Natural killer cell (primary cell): ENCODE results near the gene NPLOC4. TPM values are rescaled to one million over a fixed set of nuclear protein-coding genes. Genes with fewer than 3 reads are reported as not detected.
A peak's percentile ranks its signal among the peaks of the same experiment; 100 is the strongest.

Source experiments
- ATAC-seq, 3 donors: fragments of 150-1000 bp in 2 of 3; fragments of 200-7000 bp in 1 of 3; cut with Tn5 transposase; 1 replicate in 1 of 3; 2 replicates in 2 of 3; pipeline ENCODE4 v1.10.0; 2021; ENCODE audit warnings: mild to moderate bottlenecking in 2 of 3, moderate library complexity in 2 of 3
- DNase-seq, 2 donors: peaks; one replicate each; pipeline versions ENCODE4 v3.0.0 to v3.0.0-alpha.2; 2013 to 2021; ENCODE audit warnings: mixed read lengths in 1 of 2
- H3K27ac ChIP-seq: one replicate; pipeline ENCODE4 v1.5.1; 2013; ENCODE audit warnings: mild to moderate bottlenecking, low read length
- H3K27me3 ChIP-seq: one replicate; pipeline ENCODE4 v1.6.1; 2013; ENCODE audit warnings: low read length; ENCODE audit not compliant: control insufficient read depth, insufficient read depth
- H3K36me3 ChIP-seq: one replicate; pipeline ENCODE4 v1.6.1; 2013; ENCODE audit warnings: low read length; ENCODE audit not compliant: control insufficient read depth, insufficient read depth
- H3K4me1 ChIP-seq: one replicate; pipeline ENCODE4 v1.6.1; 2013; ENCODE audit warnings: low read length; ENCODE audit not compliant: control insufficient read depth, insufficient read depth
- H3K4me3 ChIP-seq: one replicate; pipeline ENCODE4 v1.5.1; 2013; ENCODE audit warnings: low read length
- H3K9me3 ChIP-seq: one replicate; pipeline ENCODE4 v1.6.1; 2013; ENCODE audit warnings: low read length; ENCODE audit not compliant: control insufficient read depth, insufficient read depth
- H3K27ac Mint-ChIP-seq, 2 donors: one replicate each; pipeline ENCODE4 v1.8.0; 2022; ENCODE audit warnings: mild to moderate bottlenecking in 2 of 2, mixed read lengths in 2 of 2, moderate library complexity in 1 of 2
- H3K27me3 Mint-ChIP-seq, 2 donors: one replicate each; pipeline ENCODE4 v1.8.0; 2022; ENCODE audit warnings: low read depth in 2 of 2, mixed read lengths in 2 of 2
- H3K36me3 Mint-ChIP-seq: one replicate; pipeline ENCODE4 v1.8.0; 2022; ENCODE audit warnings: mixed read lengths
- H3K4me1 Mint-ChIP-seq, 2 donors: one replicate each; pipeline ENCODE4 v1.8.0; 2022; ENCODE audit warnings: mixed read lengths in 2 of 2
- H3K4me3 Mint-ChIP-seq: one replicate; pipeline ENCODE4 v1.8.0; 2022; ENCODE audit warnings: mild to moderate bottlenecking, moderate library complexity, mixed read lengths
- H3K9me3 Mint-ChIP-seq, 2 donors: one replicate each; pipeline ENCODE4 v1.8.0; 2022; ENCODE audit warnings: mixed read lengths in 2 of 2
- WGBS: methylation state at CpG from one replicate; pipeline ENCODE4 v1.1.7; 2013; ENCODE audit warnings: missing lambda C conversion rate; ENCODE audit not compliant: insufficient coverage; 5-methylcytosine and 5-hydroxymethylcytosine counted together
- intact Hi-C: fragments of 100-400 bp; cut with micrococcal nuclease; formaldehyde crosslinking; loops from one replicate; pipeline ENCODE4 v1.14.2; 2022
- total RNA-seq, 4 donors: library from RNA; stranded (reverse); fragments of 120-200 nt in 1 of 4; gene quantifications; one replicate each; pipeline versions ENCODE4 v1.2.3 to v1.2.4, GENCODE V29; 2013 to 2022
- TF ChIP-seq, protein P1 (sequence below): fragments of 200-600 bp; IDR thresholded peaks from one replicate; pipeline ENCODE4 v1.8.0; 2022; ENCODE audit warnings: antibody characterized with exemption

NPLOC4 gene
- total RNA-seq, 3 donors from 2014 or later (not counting 1 experiment from before 2014, with no cell fraction given) = 96.2 to 117 (median 99.1) TPM

DNA sequence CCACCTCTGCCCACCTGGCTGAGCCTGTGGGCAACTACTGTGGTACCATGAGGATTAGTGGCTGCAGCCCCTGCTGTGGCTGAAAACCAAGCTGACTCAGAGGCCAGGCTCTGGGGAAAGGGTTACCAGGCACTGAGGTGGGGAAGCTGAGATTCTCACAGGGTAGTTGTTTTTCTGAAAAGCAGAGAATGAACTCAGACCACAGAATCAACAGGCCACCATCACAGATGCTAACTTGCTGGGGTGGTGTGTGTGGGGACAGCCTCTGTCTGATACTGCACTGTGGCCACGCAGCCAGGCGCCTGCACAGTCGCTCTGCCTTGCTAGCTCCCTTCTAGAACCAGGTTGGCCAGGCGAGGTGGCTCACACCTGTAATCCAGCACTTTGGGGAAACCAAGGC, 28.8 kb downstream of the NPLOC4 start:
- no peak overlapping the region for H3K4me3 ChIP-seq
- TF ChIP-seq, protein P1, sequence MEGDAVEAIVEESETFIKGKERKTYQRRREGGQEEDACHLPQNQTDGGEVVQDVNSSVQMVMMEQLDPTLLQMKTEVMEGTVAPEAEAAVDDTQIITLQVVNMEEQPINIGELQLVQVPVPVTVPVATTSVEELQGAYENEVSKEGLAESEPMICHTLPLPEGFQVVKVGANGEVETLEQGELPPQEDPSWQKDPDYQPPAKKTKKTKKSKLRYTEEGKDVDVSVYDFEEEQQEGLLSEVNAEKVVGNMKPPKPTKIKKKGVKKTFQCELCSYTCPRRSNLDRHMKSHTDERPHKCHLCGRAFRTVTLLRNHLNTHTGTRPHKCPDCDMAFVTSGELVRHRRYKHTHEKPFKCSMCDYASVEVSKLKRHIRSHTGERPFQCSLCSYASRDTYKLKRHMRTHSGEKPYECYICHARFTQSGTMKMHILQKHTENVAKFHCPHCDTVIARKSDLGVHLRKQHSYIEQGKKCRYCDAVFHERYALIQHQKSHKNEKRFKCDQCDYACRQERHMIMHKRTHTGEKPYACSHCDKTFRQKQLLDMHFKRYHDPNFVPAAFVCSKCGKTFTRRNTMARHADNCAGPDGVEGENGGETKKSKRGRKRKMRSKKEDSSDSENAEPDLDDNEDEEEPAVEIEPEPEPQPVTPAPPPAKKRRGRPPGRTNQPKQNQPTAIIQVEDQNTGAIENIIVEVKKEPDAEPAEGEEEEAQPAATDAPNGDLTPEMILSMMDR = no peak
- Mint-ChIP-seq H3K27me3 (no peaks in the 10 kb centered on the region), H3K4me3 (no peak overlapping the region), H3K36me3 (peaks cover 9% of the 10 kb centered on the region), H3K9me3 (no peaks in the 10 kb centered on the region), H3K27ac (peak overlapping the region; percentile 14 to 47), H3K4me1 (peaks cover 4 to 24% of the 10 kb centered on the region in 2 donors)
- no peaks in the 10 kb centered on the region for H3K27me3 ChIP-seq
- peaks cover 3% of the 10 kb centered on the region for H3K4me1 ChIP-seq
- peaks cover 70% of the 10 kb centered on the region for H3K36me3 ChIP-seq
- intact Hi-C loops = loop anchor here (10.0 kb wide), 1 partner anchor 93 kb away; the partner anchor contains the start of gene ACTG1
- peak overlapping the region; percentile 15 for H3K27ac ChIP-seq
- DNase-seq = no peak
- peak; percentile 56 to 81 (median 64) for ATAC-seq
- WGBS = 81% methylated on average over 4 of the region's 4 CpGs
- no peaks in the 10 kb centered on the region for H3K9me3 ChIP-seq

- Histone ChIP-seq H3K27me3 (no peaks in the 10 kb centered on the region), H3K27ac (no peak overlapping the region), H3K4me1 (peaks cover 3% of the 10 kb centered on the region), H3K9me3 (no peaks in the 10 kb centered on the region), H3K4me3 (no peak overlapping the region), H3K36me3 (peaks cover 65% of the 10 kb centered on the region)
- peak overlapping the region; percentile 14 to 47 for H3K27ac Mint-ChIP-seq
- no peaks in the 10 kb centered on the region for H3K9me3 Mint-ChIP-seq
- ATAC-seq (no peak), DNase-seq (no peak)
- no peak overlapping the region for H3K4me3 Mint-ChIP-seq
- WGBS = 92% methylated on average over 6 of the region's 6 CpGs
- TF ChIP-seq, protein P1 = no peak
- peaks cover 9% of the 10 kb centered on the region for H3K36me3 Mint-ChIP-seq
- H3K4me1 Mint-ChIP-seq = peaks cover 4 to 24% of the 10 kb centered on the region in 2 donors
- intact Hi-C loops = loop anchor here (10.0 kb wide), 1 partner anchor 93 kb away; the partner anchor contains the start of gene ACTG1
- H3K27me3 Mint-ChIP-seq = no peaks in the 10 kb centered on the region
These were observed 29.5 kb downstream of the NPLOC4 start for GRCh38 chr17:81607431-81607830.

GRCh38 chr17:81603846-81604610, 32.9 kb downstream of the NPLOC4 start:
- Mint-ChIP-seq H3K27ac (no peak overlapping the region), H3K4me3 (no peak overlapping the region), H3K27me3 (no peaks in the 10 kb centered on the region), H3K9me3 (no peaks in the 10 kb centered on the region), H3K36me3 (peaks cover 9% of the 10 kb centered on the region), H3K4me1 (peaks cover 7 to 18% of the 10 kb centered on the region in 2 donors)
- Histone ChIP-seq H3K27ac (no peak overlapping the region), H3K27me3 (no peaks in the 10 kb centered on the region), H3K36me3 (peaks cover 64% of the 10 kb centered on the region), H3K9me3 (no peaks in the 10 kb centered on the region), H3K4me1 (peaks cover 3% of the 10 kb centered on the region), H3K4me3 (no peak overlapping the region)
- ATAC-seq (no peak), DNase-seq (no peak)
- TF ChIP-seq, protein P1 = no peak
- intact Hi-C loops = loop anchor here (10.0 kb wide), 1 partner anchor 89 kb away; the partner anchor contains the start of gene ACTG1
- WGBS = 97% methylated on average over 10 of the region's 11 CpGs
